ENCODE results near the gene PSTPIP1.

- TF ChIP-seq CTCF (conservative IDR thresholded peaks at IDR 0.05; ENCODE audit: low read length) (no peak), EZH2phosphoT487 (IDR thresholded peaks at IDR 0.05; ENCODE audit: borderline replicate concordance, low read depth, low read length) (no peak)
These were observed 11.1 kb upstream of the PSTPIP1 start for GRCh38 chr15:76983590-76984375.

Data from OCI-LY7 (cell line).